Neural progenitor cell (in vitro differentiated cells): Measurements from ENCODE around the gene GSTT2. TPM values are rescaled to one million over a fixed set of nuclear protein-coding genes. Genes with fewer than 3 reads are reported as not detected.
A peak's percentile ranks its signal among the peaks of the same experiment; 100 is the strongest.
"Not testable (repeated sequence)": the region's sequence is repeated elsewhere in the genome, so short reads cannot be mapped to it uniquely, and the experiment has no call there.

Experiments
- DNase-seq: peaks from one replicate; pipeline ENCODE4 v3.0.0-alpha.2; 2016; ENCODE audit warnings: low spot score
- H2AFZ ChIP-seq: fragments of 200-600 bp; sonication (generic); replicated peaks from 2 replicates; pipeline ENCODE4 v1.6.1; 2016; ENCODE audit warnings: antibody characterized with exemption
- H3F3A ChIP-seq: fragments of 200-600 bp; sonication (generic); 2 replicates; pipeline ENCODE4 v1.6.1; 2016; ENCODE audit warnings: antibody characterized with exemption, low read depth
- H3K27ac ChIP-seq: fragments of 200-600 bp; sonication (generic); 2 replicates; pipeline ENCODE4 v1.5.1; 2016; ENCODE audit warnings: mild to moderate bottlenecking
- H3K27me3 ChIP-seq: fragments of 200-600 bp; sonication (generic); 2 replicates; pipeline ENCODE4 v1.6.1; 2016; ENCODE audit warnings: mild to moderate bottlenecking, moderate library complexity
- H3K36me3 ChIP-seq: fragments of 200-600 bp; sonication (generic); 2 replicates; pipeline ENCODE4 v1.5.1; 2016
- H3K4me1 ChIP-seq: fragments of 200-600 bp; sonication (generic); 2 replicates; pipeline ENCODE4 v1.6.1; 2016; ENCODE audit warnings: mixed run types
- H3K4me2 ChIP-seq: fragments of 200-600 bp; sonication (generic); 2 replicates; pipeline ENCODE4 v1.6.1; 2016
- H3K4me3 ChIP-seq: fragments of 200-600 bp; sonication (generic); 2 replicates; pipeline ENCODE4 v1.5.1; 2016
- H3K79me2 ChIP-seq: fragments of 200-600 bp; sonication (generic); 2 replicates; pipeline ENCODE4 v1.6.1; 2016; ENCODE audit warnings: low read depth
- H3K9ac ChIP-seq: fragments of 200-600 bp; sonication (generic); 2 replicates; pipeline ENCODE4 v1.6.1; 2016
- H3K9me3 ChIP-seq: fragments of 200-600 bp; sonication (generic); 2 replicates; pipeline ENCODE4 v1.5.1; 2016; ENCODE audit warnings: low read depth
- H4K20me1 ChIP-seq: fragments of 200-600 bp; sonication (generic); 2 replicates; pipeline ENCODE4 v1.6.1; 2016; ENCODE audit warnings: low read depth
- H3K27ac Mint-ChIP-seq: 3 replicates; pipeline ENCODE4 v1.8.0; 2021; ENCODE audit warnings: mixed read lengths
- H3K27me3 Mint-ChIP-seq: 2 replicates; pipeline ENCODE4 v1.8.0; 2022; ENCODE audit warnings: low read depth, mild to moderate bottlenecking, inconsistent platforms, moderate library complexity, mixed read lengths; ENCODE audit not compliant: insufficient read depth
- H3K36me3 Mint-ChIP-seq: 3 replicates; pipeline ENCODE4 v1.8.0; 2021; ENCODE audit warnings: mixed read lengths
- H3K4me1 Mint-ChIP-seq: 3 replicates; pipeline ENCODE4 v1.8.0; 2021; ENCODE audit warnings: mixed read lengths
- H3K4me3 Mint-ChIP-seq: 3 replicates; pipeline ENCODE4 v1.8.0; 2021; ENCODE audit warnings: mild to moderate bottlenecking, moderate library complexity, mixed read lengths
- H3K9me3 Mint-ChIP-seq: 3 replicates; pipeline ENCODE4 v1.8.0; 2020; ENCODE audit warnings: mixed read lengths
- CTCF ChIP-seq: fragments of 200-600 bp; sonication (generic); IDR thresholded peaks from 2 replicates; pipeline ENCODE4 v1.5.1; 2017; ENCODE audit warnings: antibody characterized with exemption, mild to moderate bottlenecking
- EZH2 ChIP-seq: fragments of 200-600 bp; sonication (generic); IDR thresholded peaks from 2 replicates; pipeline ENCODE4 v1.6.1; 2017; ENCODE audit warnings: antibody characterized with exemption, mild to moderate bottlenecking, moderate library complexity
- EZH2phosphoT487 ChIP-seq: fragments of 200-600 bp; sonication (generic); IDR thresholded peaks from 2 replicates; pipeline ENCODE4 v1.6.1; 2017; ENCODE audit warnings: antibody characterized with exemption
- total RNA-seq: library from RNA; depleted of rRNA; stranded (reverse); fragments of >200 nt; gene quantifications from 2 replicates; pipeline ENCODE4 v1.2.3, GENCODE V29; 2015; ENCODE audit warnings: low replicate concordance

GSTT2 gene
- total RNA-seq, 1 donor from 2014 or later, result not detected

- not testable (repeated sequence) for H3K9me3 ChIP-seq, H3K9me3 Mint-ChIP-seq, H3K9ac ChIP-seq, H3K4me3 ChIP-seq, H3K27me3 ChIP-seq, H3K36me3 Mint-ChIP-seq, H3K27ac Mint-ChIP-seq, H3K27me3 Mint-ChIP-seq, H3K36me3 ChIP-seq, H3K4me2 ChIP-seq, H3K4me1 ChIP-seq, H3K27ac ChIP-seq, H2AFZ ChIP-seq, H4K20me1 ChIP-seq, H3K79me2 ChIP-seq, H3F3A ChIP-seq
- peak; percentile 76 for DNase-seq
- Mint-ChIP-seq H3K4me3 (peak overlapping the region; percentile 64), H3K4me1 (peaks cover 15% of the 10 kb centered on the region)
- peak; percentile 80 for TF ChIP-seq CTCF
Measured at GRCh38 chr22:23956301-23956900, 23.5 kb upstream of the GSTT2 start.

GRCh38 chr22:23961084-23961771 is 18.7 kb upstream of the GSTT2 start, which contains the start of gene GSTT2B:
Gene GSTT2B, minus strand, starts transcription at chr22:23961195. Its CDS starts 64 bp downstream, at chr22:23961131.
- not testable (repeated sequence) for H3K36me3 ChIP-seq, H3K27ac ChIP-seq, H3K4me1 Mint-ChIP-seq, H3F3A ChIP-seq, H3K27me3 ChIP-seq, H3K4me3 Mint-ChIP-seq, H2AFZ ChIP-seq, H4K20me1 ChIP-seq, H3K9me3 Mint-ChIP-seq, H3K36me3 Mint-ChIP-seq, H3K27me3 Mint-ChIP-seq, H3K4me2 ChIP-seq, H3K27ac Mint-ChIP-seq, DNase-seq, H3K79me2 ChIP-seq, H3K9me3 ChIP-seq, H3K4me3 ChIP-seq, H3K9ac ChIP-seq, H3K4me1 ChIP-seq

GRCh38 chr22:23966094-23966493 is 13.8 kb upstream of the GSTT2 start:
- not testable (repeated sequence) for H3F3A ChIP-seq, H3K4me1 ChIP-seq, H3K4me3 ChIP-seq, DNase-seq, H3K27ac ChIP-seq, H2AFZ ChIP-seq, H3K9me3 ChIP-seq, H3K36me3 ChIP-seq, H3K27ac Mint-ChIP-seq, H3K9ac ChIP-seq, H3K4me2 ChIP-seq, H3K79me2 ChIP-seq, H3K4me1 Mint-ChIP-seq, H3K27me3 Mint-ChIP-seq, H3K9me3 Mint-ChIP-seq, H3K4me3 Mint-ChIP-seq, H4K20me1 ChIP-seq, H3K27me3 ChIP-seq
- peaks cover 16% of the 10 kb centered on the region for H3K36me3 Mint-ChIP-seq

GRCh38 chr22:23966568-23966967 is 13.4 kb upstream of the GSTT2 start, which contains the start of gene DDTL:
Gene DDTL, plus strand, starts transcription at chr22:23966888. Its CDS starts 27 bp downstream, at chr22:23966915.
- H3K27ac Mint-ChIP-seq, DNase-seq: not testable (repeated sequence)

GRCh38 chr22:23969071-23969470 is 10.9 kb upstream of the GSTT2 start:
- no peaks in the 10 kb centered on the region for H3K9me3 ChIP-seq
- H3K36me3 Mint-ChIP-seq, result peaks cover 19% of the 10 kb centered on the region
- no peaks in the 10 kb centered on the region for H3K36me3 ChIP-seq

More at GRCh38 chr22:23966568-23966967, 13.4 kb upstream of the GSTT2 start, which contains the start of gene DDTL:
- H3K36me3 ChIP-seq, H3K27me3 ChIP-seq, H3K4me1 Mint-ChIP-seq, H3K4me2 ChIP-seq, H3K9ac ChIP-seq, H3K9me3 Mint-ChIP-seq, H3K79me2 ChIP-seq, H3K27me3 Mint-ChIP-seq, H3K27ac ChIP-seq, H3K9me3 ChIP-seq, H3K4me1 ChIP-seq, H3F3A ChIP-seq, H3K4me3 Mint-ChIP-seq, H4K20me1 ChIP-seq, H3K4me3 ChIP-seq, H2AFZ ChIP-seq: not testable (repeated sequence)
- peaks cover 19% of the 10 kb centered on the region for H3K36me3 Mint-ChIP-seq

More at GRCh38 chr22:23969071-23969470, 10.9 kb upstream of the GSTT2 start:
- Mint-ChIP-seq H3K27ac (no peak overlapping the region), H3K9me3 (no peaks in the 10 kb centered on the region), H3K4me1 (no peaks in the 10 kb centered on the region), H3K27me3 (peaks cover 3% of the 10 kb centered on the region), H3K4me3 (no peak overlapping the region)
- Histone ChIP-seq H3K4me2 (no peak overlapping the region), H3K27me3 (no peaks in the 10 kb centered on the region), H3K79me2 (no peaks in the 10 kb centered on the region), H2AFZ (no peak overlapping the region), H3K4me3 (no peak overlapping the region), H3F3A (no peaks in the 10 kb centered on the region), H3K27ac (no peak overlapping the region), H3K4me1 (no peaks in the 10 kb centered on the region), H3K9ac (no peak overlapping the region), H4K20me1 (no peaks in the 10 kb centered on the region)
- DNase-seq, result no peak
- no peak for TF ChIP-seq EZH2phosphoT487
- TF ChIP-seq EZH2, result no peak
- no peak for TF ChIP-seq CTCF
